ENCODE measurements around the gene PRDM7. TPM values are rescaled to one million over a fixed set of nuclear protein-coding genes. Genes with fewer than 3 reads are reported as not detected.
"Not testable (repeated sequence)": the region's sequence is repeated elsewhere in the genome, so short reads cannot be mapped to it uniquely, and the experiment has no call there.

The PRDM7 gene
- total RNA-seq, result not detected
- long read RNA-seq, result 0 reads

GRCh38 chr16:90077240-90077756, at the start of gene PRDM7:
PRDM7 (minus strand) TSS chr16:90077331; CDS start chr16:90075910, 1,421 bp downstream.
- H3K4me1 ChIP-seq, result peaks cover 12% of the 10 kb centered on the region
- H3K9me3 ChIP-seq, result no peaks in the 10 kb centered on the region
- peak within 1 kb of the TSS; percentile 63 for H3K27ac ChIP-seq
- no peak for TF ChIP-seq CTCF (IDR thresholded peaks at IDR 0.05)
- ATAC-seq (peak; percentile 97), DNase-seq (peak; percentile 98)
- peak within 1 kb of the TSS; percentile 47 for H3K4me3 ChIP-seq
- intact Hi-C loops (cut with DNase I), result no loop called here
- no peaks in the 10 kb centered on the region for H3K27me3 ChIP-seq
- H3K36me3 ChIP-seq, result no peaks in the 10 kb centered on the region

DNA sequence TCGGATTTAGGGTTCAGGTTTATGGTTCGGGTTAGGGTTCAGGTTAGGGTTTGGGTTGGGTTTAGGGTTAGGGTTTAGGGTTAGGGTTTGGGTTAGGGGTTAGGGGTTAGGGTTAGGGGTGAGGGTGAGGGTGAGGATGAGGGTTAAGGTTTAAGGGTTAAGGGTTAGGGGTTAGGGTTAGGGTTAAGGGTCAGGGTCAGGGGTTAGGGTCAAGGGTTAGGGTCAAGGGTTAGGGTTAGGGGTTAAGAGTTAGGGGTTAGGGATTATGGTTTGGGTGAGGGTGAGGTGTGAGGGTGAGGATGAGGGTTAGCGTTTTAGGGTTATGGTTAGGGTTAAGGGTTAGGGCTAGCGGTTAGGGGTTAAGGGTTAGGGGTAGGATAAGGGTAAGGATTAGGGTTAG, 44.7 kb upstream of the PRDM7 start:
- H3K9me3 ChIP-seq; H3K27me3 ChIP-seq; H3K4me3 ChIP-seq; H3K27ac ChIP-seq; ATAC-seq; H3K36me3 ChIP-seq; H3K4me1 ChIP-seq; DNase-seq; intact Hi-C loops (cut with DNase I): not testable (repeated sequence)

DNA sequence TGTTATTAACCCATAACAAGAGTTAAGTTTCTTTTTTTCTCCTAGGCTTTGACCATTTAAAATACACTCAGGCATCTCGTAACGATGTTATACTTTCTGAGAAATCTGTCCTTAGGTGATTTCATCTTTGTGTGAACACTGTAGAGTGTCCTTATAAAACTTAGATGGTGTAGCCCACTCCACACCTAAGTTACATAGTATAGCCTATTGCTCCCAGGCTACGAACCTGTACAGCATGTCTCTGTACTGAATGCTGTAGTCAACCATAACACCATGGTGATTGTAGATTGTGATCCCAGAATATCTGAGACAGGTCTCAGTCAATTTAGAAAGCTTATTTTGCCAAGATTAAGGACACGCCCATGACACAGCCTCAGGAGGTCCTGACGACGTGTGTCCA, 30.5 kb upstream of the PRDM7 start:
- H3K27me3 ChIP-seq; H3K36me3 ChIP-seq; H3K4me1 ChIP-seq; H3K9me3 ChIP-seq; H3K27ac ChIP-seq; DNase-seq; H3K4me3 ChIP-seq; ATAC-seq; intact Hi-C loops (cut with DNase I): not testable (repeated sequence)

GRCh38 chr16:90107060-90107459, 29.9 kb upstream of the PRDM7 start:
- ATAC-seq; H3K4me1 ChIP-seq; H3K27me3 ChIP-seq; intact Hi-C loops (cut with DNase I); DNase-seq; H3K9me3 ChIP-seq; H3K27ac ChIP-seq; H3K4me3 ChIP-seq; H3K36me3 ChIP-seq: not testable (repeated sequence)

DNA sequence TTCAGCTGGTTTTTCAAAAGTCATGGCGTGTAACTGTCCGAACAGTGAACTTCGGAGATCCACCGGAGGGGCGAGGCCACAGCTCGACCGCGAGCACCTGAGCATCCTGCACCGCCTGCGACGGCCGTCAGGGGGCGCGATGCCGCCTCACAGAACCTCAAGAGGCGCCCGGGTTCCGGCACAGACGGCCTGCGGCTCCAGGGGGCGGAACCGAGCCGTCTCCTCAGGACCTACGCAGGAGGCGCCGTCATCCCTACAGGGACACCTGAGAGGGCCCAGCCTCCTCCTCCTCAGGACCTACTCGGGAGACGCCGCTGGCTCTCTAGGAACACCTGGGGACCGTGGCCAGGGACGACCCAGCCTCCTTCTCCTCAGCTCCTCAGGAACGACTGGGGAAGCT, 29.1 kb upstream of the PRDM7 start:
- H3K4me3 ChIP-seq; H3K27me3 ChIP-seq; H3K9me3 ChIP-seq; H3K4me1 ChIP-seq; H3K36me3 ChIP-seq; H3K27ac ChIP-seq; intact Hi-C loops (cut with DNase I): not testable (repeated sequence)
- TF ChIP-seq CTCF (IDR thresholded peaks at IDR 0.05), result peak; percentile 33
- ATAC-seq (peak; percentile 91), DNase-seq (peak; percentile 83)

GRCh38 chr16:90104725-90105124, 27.6 kb upstream of the PRDM7 start:
- DNase-seq; H3K4me3 ChIP-seq; H3K27ac ChIP-seq; intact Hi-C loops (cut with DNase I); H3K9me3 ChIP-seq; H3K4me1 ChIP-seq; H3K27me3 ChIP-seq; H3K36me3 ChIP-seq; ATAC-seq: not testable (repeated sequence)

GRCh38 chr16:90102086-90102884, 25.2 kb upstream of the PRDM7 start:
- DNase-seq; H3K36me3 ChIP-seq; H3K27ac ChIP-seq; H3K9me3 ChIP-seq; H3K4me1 ChIP-seq; H3K27me3 ChIP-seq; intact Hi-C loops (cut with DNase I): not testable (repeated sequence)
- peak; percentile 48 for ATAC-seq
- peak overlapping the region; percentile 16 for H3K4me3 ChIP-seq

GRCh38 chr16:90101332-90101731, 24.2 kb upstream of the PRDM7 start:
- intact Hi-C loops (cut with DNase I); H3K36me3 ChIP-seq; ATAC-seq; H3K27ac ChIP-seq; H3K27me3 ChIP-seq; H3K4me1 ChIP-seq; H3K9me3 ChIP-seq; H3K4me3 ChIP-seq; DNase-seq: not testable (repeated sequence)

DNA sequence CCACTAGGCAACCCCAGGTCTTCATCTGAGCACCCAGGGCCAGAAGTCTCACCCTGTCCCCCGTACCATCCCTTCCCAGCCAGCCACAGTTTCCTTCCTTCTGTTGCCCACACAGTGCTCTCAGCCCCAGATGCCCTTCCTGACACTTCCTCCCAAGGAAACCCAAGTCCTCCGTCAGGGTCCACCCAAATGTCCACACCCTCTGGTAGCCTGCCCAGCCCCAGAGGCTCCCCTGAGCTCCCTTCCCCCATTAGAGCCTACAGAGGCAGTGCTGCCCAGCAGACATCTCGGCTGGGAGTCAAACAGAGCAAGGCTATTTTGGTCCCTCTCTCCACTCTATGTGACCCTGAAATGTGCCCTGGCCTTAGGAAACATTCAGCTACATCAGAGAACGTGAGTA, 23.7 kb upstream of the PRDM7 start:
- H3K4me3 ChIP-seq; H3K36me3 ChIP-seq; DNase-seq; H3K27ac ChIP-seq; H3K27me3 ChIP-seq; H3K9me3 ChIP-seq; H3K4me1 ChIP-seq; intact Hi-C loops (cut with DNase I): not testable (repeated sequence)
- peak; percentile 58 for ATAC-seq

- ATAC-seq, result peak; percentile 24
- intact Hi-C loops (cut with DNase I), result not testable (repeated sequence)
Measured at GRCh38 chr16:90100229-90100628, 23.1 kb upstream of the PRDM7 start.

DNA sequence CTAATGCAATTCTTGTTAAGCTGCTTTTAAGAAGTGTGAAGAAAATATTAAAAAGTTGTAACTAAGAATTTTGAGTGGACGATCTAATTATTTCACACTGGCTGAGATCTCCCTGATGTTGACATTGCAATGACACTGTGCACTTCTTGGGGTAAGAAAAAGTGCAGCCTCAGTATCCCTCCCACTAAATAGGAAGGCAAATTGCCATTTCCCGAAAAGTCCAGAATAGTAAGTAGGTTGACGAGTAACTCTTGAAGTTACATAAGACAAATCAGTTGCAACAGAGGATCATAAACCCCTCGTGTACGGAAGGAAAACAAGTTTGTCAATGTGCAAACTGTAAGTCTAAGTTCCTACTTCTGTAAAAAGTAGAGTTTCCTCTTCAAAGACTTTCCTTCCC, 21.8 kb upstream of the PRDM7 start:
- H3K4me3 ChIP-seq; H3K4me1 ChIP-seq; DNase-seq; H3K36me3 ChIP-seq; H3K27me3 ChIP-seq; intact Hi-C loops (cut with DNase I); H3K9me3 ChIP-seq: not testable (repeated sequence)
- ATAC-seq, result peak; percentile 67
- H3K27ac ChIP-seq, result peak overlapping the region; percentile 36

More at GRCh38 chr16:90100229-90100628, 23.1 kb upstream of the PRDM7 start:
- not testable (repeated sequence) for H3K4me3 ChIP-seq, DNase-seq, H3K36me3 ChIP-seq, H3K4me1 ChIP-seq, H3K27me3 ChIP-seq, H3K27ac ChIP-seq, H3K9me3 ChIP-seq

DNA sequence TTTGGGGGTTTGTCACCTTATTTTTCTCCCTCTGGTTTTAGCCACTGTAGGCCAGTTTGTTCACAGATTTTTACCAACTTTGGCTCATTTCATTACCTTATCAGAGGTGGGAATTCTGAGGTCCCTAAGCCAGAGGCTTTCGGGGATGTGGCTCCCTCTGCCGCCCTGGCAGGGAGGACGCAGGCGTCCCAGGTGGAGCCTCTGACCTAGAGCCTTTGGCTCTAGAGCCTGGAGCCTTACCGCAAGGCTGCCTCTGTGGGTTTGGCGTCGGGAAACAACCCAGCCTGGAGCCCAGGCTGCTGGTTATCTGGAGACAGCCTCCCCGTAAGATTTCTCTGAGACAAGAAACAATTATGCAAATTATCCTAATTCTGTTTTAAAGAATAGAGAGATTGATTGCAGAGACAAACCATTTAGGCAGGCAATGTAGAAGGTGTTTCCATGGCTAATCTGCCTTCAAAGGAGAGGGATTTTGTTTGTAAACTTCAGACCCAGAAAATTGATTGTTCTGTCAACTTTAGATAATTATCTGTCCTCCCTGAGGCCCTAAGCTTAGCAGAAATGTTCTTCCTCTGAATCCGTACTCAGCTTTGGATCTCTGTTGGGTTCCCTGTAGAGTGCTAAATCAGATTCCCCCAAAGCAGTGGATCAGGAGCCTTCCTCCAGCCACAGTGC, 20.0 kb upstream of the PRDM7 start:
- DNase-seq, ATAC-seq: not testable (repeated sequence)

More for the DNA sequence above, 20.0 kb upstream of the PRDM7 start:
- H3K4me3 ChIP-seq; intact Hi-C loops (cut with DNase I); H3K36me3 ChIP-seq; H3K4me1 ChIP-seq; H3K27me3 ChIP-seq; H3K9me3 ChIP-seq; H3K27ac ChIP-seq: not testable (repeated sequence)
